Measurements from ENCODE around the gene ATXN7L1. TPM values are rescaled to one million over a fixed set of nuclear protein-coding genes. Genes with fewer than 3 reads are reported as not detected.
A peak's percentile ranks its signal among the peaks of the same experiment; 100 is the strongest.

ATXN7L1 gene
- total and polyA plus RNA-seq, 2 of the 13 experiments (the other 11 are each of a cell fraction or from before 2014, with no cell fraction given) = 4.1 to 7.8 TPM

DNA sequence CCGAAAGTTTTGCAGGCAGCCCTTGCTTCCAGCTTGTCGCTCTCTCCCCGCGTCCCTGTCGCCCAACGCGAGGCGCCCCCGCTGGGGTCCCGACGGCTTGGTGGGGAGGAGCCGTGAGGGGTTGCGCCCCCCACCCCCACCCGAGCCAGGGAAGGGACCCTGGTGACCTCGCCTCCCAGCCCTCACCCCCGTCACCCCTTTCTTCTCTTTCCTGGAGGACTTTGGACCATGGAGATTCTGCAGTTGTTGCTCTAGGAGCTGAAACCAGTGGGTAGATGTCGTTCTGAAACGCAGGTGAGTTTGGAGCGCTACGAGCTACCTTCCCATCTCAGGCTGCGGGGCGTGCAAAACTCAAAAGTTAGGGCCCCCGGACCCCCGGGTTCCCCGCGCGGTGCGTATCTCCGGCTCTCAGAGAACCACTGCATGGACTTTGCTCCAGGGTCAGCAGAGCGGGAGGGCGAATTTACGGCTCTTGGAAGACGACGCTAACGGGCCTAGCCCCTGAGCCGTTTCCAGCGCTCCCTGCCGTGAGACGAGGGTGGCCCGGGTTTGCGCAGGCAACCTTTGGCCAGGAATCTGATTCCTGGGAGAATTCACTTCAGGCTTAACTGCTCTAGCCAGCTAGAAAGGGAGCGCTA is 684 bp upstream of the ATXN7L1 start (continued):
- TF ChIP-seq, protein P1, sequence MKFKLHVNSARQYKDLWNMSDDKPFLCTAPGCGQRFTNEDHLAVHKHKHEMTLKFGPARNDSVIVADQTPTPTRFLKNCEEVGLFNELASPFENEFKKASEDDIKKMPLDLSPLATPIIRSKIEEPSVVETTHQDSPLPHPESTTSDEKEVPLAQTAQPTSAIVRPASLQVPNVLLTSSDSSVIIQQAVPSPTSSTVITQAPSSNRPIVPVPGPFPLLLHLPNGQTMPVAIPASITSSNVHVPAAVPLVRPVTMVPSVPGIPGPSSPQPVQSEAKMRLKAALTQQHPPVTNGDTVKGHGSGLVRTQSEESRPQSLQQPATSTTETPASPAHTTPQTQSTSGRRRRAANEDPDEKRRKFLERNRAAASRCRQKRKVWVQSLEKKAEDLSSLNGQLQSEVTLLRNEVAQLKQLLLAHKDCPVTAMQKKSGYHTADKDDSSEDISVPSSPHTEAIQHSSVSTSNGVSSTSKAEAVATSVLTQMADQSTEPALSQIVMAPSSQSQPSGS (CRISPR knock-in tag; IDR thresholded peaks at IDR 0.05) = no peak
- no peak for TF ChIP-seq MIER3 (CRISPR knock-in tag; IDR thresholded peaks at IDR 0.05; ENCODE audit: borderline replicate concordance)
- no peak for TF ChIP-seq TCF7 (IDR thresholded peaks at IDR 0.05; ENCODE audit: low read depth)
- no peak for TF ChIP-seq ZNF251 (CRISPR knock-in tag; IDR thresholded peaks at IDR 0.05)
- TF ChIP-seq ZBTB7A (CRISPR knock-in tag; IDR thresholded peaks at IDR 0.05) = peak; percentile 75; the same call in 1 of the 2 replicates
- TF ChIP-seq, protein P2, sequence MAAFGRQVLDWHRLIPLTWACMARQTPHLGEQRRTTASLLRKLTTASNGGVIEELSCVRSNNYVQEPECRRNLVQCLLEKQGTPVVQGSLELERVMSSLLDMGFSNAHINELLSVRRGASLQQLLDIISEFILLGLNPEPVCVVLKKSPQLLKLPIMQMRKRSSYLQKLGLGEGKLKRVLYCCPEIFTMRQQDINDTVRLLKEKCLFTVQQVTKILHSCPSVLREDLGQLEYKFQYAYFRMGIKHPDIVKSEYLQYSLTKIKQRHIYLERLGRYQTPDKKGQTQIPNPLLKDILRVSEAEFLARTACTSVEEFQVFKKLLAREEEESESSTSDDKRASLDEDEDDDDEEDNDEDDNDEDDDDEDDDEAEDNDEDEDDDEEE (CRISPR knock-in tag; IDR thresholded peaks at IDR 0.05) = no peak
- TF ChIP-seq RXRA (CRISPR knock-in tag; IDR thresholded peaks at IDR 0.05) = peak; percentile 70; the same call in 1 of the 2 replicates
- TF ChIP-seq, protein P3, sequence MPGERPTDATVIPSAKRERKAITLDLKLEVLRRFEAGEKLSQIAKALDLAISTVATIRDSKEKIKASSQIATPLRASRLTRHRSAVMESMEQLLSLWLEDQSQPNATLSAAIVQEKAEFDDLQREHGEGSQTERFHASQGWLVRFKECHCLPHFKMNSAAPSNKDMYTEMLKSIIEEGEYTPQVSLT (CRISPR knock-in tag; IDR thresholded peaks at IDR 0.05; ENCODE audit: borderline replicate concordance, low read depth) = no peak
- TF ChIP-seq, protein P4, sequence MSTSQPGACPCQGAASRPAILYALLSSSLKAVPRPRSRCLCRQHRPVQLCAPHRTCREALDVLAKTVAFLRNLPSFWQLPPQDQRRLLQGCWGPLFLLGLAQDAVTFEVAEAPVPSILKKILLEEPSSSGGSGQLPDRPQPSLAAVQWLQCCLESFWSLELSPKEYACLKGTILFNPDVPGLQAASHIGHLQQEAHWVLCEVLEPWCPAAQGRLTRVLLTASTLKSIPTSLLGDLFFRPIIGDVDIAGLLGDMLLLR (CRISPR knock-in tag; IDR thresholded peaks at IDR 0.05) = no peak
- TF ChIP-seq ZFYVE20 (CRISPR knock-in tag; IDR thresholded peaks at IDR 0.05; ENCODE audit: borderline replicate concordance, low read depth) = no peak
- TF ChIP-seq ZFAT (CRISPR knock-in tag; conservative IDR thresholded peaks at IDR 0.05) = no peak
- no peak for TF ChIP-seq SCMH1 (CRISPR knock-in tag; IDR thresholded peaks at IDR 0.05; ENCODE audit: borderline replicate concordance)
- TF ChIP-seq, protein P5, sequence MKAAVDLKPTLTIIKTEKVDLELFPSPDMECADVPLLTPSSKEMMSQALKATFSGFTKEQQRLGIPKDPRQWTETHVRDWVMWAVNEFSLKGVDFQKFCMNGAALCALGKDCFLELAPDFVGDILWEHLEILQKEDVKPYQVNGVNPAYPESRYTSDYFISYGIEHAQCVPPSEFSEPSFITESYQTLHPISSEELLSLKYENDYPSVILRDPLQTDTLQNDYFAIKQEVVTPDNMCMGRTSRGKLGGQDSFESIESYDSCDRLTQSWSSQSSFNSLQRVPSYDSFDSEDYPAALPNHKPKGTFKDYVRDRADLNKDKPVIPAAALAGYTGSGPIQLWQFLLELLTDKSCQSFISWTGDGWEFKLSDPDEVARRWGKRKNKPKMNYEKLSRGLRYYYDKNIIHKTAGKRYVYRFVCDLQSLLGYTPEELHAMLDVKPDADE (CRISPR knock-in tag; IDR thresholded peaks at IDR 0.05) = no peak
- TF ChIP-seq YEATS4 (CRISPR knock-in tag; IDR thresholded peaks at IDR 0.05; ENCODE audit: borderline replicate concordance) = 0 out of 2 replicates have a peak, but pooled peaks have one; percentile 48
- TF ChIP-seq ZNF3 (CRISPR knock-in tag; IDR thresholded peaks at IDR 0.05) = no peak
- no peak for TF ChIP-seq NCOA5 (CRISPR knock-in tag; IDR thresholded peaks at IDR 0.05)
- TF ChIP-seq SMAD9 (CRISPR knock-in tag; IDR thresholded peaks at IDR 0.05) = no peak
- TF ChIP-seq ZNF577 (CRISPR knock-in tag; IDR thresholded peaks at IDR 0.05; ENCODE audit: borderline replicate concordance, low read depth) = no peak
- TF ChIP-seq, protein P6, sequence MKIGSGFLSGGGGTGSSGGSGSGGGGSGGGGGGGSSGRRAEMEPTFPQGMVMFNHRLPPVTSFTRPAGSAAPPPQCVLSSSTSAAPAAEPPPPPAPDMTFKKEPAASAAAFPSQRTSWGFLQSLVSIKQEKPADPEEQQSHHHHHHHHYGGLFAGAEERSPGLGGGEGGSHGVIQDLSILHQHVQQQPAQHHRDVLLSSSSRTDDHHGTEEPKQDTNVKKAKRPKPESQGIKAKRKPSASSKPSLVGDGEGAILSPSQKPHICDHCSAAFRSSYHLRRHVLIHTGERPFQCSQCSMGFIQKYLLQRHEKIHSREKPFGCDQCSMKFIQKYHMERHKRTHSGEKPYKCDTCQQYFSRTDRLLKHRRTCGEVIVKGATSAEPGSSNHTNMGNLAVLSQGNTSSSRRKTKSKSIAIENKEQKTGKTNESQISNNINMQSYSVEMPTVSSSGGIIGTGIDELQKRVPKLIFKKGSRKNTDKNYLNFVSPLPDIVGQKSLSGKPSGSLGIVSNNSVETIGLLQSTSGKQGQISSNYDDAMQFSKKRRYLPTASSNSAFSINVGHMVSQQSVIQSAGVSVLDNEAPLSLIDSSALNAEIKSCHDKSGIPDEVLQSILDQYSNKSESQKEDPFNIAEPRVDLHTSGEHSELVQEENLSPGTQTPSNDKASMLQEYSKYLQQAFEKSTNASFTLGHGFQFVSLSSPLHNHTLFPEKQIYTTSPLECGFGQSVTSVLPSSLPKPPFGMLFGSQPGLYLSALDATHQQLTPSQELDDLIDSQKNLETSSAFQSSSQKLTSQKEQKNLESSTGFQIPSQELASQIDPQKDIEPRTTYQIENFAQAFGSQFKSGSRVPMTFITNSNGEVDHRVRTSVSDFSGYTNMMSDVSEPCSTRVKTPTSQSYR (CRISPR knock-in tag; IDR thresholded peaks at IDR 0.05; ENCODE audit: borderline replicate concordance) = no peak
- TF ChIP-seq PRMT3 (CRISPR knock-in tag; IDR thresholded peaks at IDR 0.05; ENCODE audit: borderline replicate concordance, low read depth) = no peak
